Measurements from ENCODE around the gene CCDC88C.

CCDC88C gene

DNA sequence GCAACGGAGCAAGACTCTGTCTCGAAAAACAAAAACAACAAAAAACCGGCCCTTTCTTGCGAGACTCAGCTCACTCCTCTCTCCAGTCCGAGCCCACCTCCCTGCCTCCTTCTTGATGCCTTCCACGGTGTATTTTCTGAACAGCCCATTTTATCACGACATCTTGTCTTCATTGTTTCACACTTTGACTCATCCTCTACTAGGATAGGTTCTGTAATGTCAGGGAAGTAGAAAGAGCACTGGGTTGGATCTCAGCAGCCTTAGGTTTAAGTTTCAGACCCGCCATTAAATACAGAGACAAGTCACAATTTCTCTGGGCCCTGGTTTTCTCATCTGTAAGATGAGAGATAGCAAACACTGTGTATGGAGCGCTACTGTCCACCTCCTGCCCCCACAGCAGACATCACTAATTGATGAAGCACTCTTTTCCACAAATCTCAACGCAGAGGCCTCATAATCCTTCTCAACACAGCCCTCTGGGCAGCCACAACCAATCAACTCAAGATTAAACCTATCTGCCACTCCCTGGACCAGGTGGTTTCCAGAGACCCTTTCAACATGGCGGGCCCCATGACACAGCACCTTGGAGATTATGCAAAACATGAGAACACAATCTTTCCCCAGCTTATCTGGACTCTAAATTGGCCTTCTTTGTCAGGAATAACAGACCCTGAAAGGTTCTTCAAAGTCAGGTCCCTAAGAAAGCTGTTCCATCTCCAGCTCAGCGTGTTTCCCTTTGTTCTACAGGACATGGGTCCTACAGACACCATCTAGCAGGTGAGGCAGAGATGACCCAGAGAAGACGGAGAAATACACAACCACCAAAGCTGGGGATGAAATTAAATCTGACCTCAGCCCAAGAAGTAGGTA, 35.6 kb downstream of the CCDC88C start:
- Histone ChIP-seq H3K9ac (ENCODE audit: low read depth in 1 of 2, low read length in 2 of 2) (no peak overlapping the region), H3K27me3 (ENCODE audit: control insufficient read depth in 1 of 2, insufficient read depth in 2 of 2, low read length in 2 of 2) (no peaks in the 10 kb centered on the region), H3K27ac (ENCODE audit: low read depth, low read length) (no peak overlapping the region), H3K4me3 (ENCODE audit: low read depth in 1 of 2, low read length in 2 of 2) (no peak overlapping the region), H3K4me1 (ENCODE audit: control insufficient read depth in 1 of 2, insufficient read depth in 2 of 2, low read length in 2 of 2) (peaks cover 46 to 60% of the 10 kb centered on the region in 2 donors), H3K9me3 (ENCODE audit: control insufficient read depth in 1 of 2, low read length in 2 of 2) (no peaks in the 10 kb centered on the region), H3K36me3 (ENCODE audit: control insufficient read depth in 1 of 2, insufficient read depth in 2 of 2, low read length in 2 of 2) (peaks cover 0 to 8% of the 10 kb centered on the region in 2 donors)

- Histone ChIP-seq H3K9me3 (ENCODE audit: control insufficient read depth in 1 of 2, low read length in 2 of 2) (no peaks in the 10 kb centered on the region), H3K4me3 (ENCODE audit: low read depth in 1 of 2, low read length in 2 of 2) (no peak overlapping the region), H3K36me3 (ENCODE audit: control insufficient read depth in 1 of 2, insufficient read depth in 2 of 2, low read length in 2 of 2) (peaks cover 0 to 8% of the 10 kb centered on the region in 2 donors), H3K9ac (ENCODE audit: low read depth in 1 of 2, low read length in 2 of 2) (no peak overlapping the region), H3K27me3 (ENCODE audit: control insufficient read depth in 1 of 2, insufficient read depth in 2 of 2, low read length in 2 of 2) (no peaks in the 10 kb centered on the region), H3K27ac (ENCODE audit: low read depth, low read length) (no peak overlapping the region), H3K4me1 (ENCODE audit: control insufficient read depth in 1 of 2, insufficient read depth in 2 of 2, low read length in 2 of 2) (peaks cover 55 to 66% of the 10 kb centered on the region in 2 donors)
These were observed 36.8 kb downstream of the CCDC88C start for GRCh38 chr14:91380610-91381371.

DNA sequence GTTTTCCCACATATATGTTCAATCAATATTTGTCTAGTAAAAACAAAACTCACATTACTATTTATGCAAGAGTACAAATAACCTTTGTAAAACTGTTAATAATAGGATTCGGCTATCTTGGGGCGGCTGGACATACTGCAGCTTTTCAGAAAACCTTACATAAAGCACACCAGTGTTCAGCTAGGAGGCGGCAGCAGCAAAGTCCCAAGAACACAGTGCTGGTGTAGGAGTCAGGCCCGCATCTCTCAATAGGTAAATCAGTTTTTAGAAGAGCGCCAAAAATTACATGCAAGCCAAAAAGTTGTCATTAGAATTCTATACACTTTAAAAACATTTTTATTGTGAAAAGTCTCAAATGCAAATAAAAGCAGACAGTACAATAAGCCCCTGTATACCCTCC, 37.5 kb downstream of the CCDC88C start:
- Histone ChIP-seq H3K4me3 (ENCODE audit: low read depth in 1 of 2, low read length in 2 of 2) (no peak overlapping the region), H3K4me1 (ENCODE audit: control insufficient read depth in 1 of 2, insufficient read depth in 2 of 2, low read length in 2 of 2) (peaks cover 53 to 70% of the 10 kb centered on the region in 2 donors), H3K27me3 (ENCODE audit: control insufficient read depth in 1 of 2, insufficient read depth in 2 of 2, low read length in 2 of 2) (no peaks in the 10 kb centered on the region), H3K36me3 (ENCODE audit: control insufficient read depth in 1 of 2, insufficient read depth in 2 of 2, low read length in 2 of 2) (peaks cover 0 to 8% of the 10 kb centered on the region in 2 donors), H3K27ac (ENCODE audit: low read depth, low read length) (no peak overlapping the region), H3K9me3 (ENCODE audit: control insufficient read depth in 1 of 2, low read length in 2 of 2) (no peaks in the 10 kb centered on the region), H3K9ac (ENCODE audit: low read depth in 1 of 2, low read length in 2 of 2) (no peak overlapping the region)

- Histone ChIP-seq H3K36me3 (ENCODE audit: control insufficient read depth in 1 of 2, insufficient read depth in 2 of 2, low read length in 2 of 2) (peaks cover 0 to 8% of the 10 kb centered on the region in 2 donors), H3K27me3 (ENCODE audit: control insufficient read depth in 1 of 2, insufficient read depth in 2 of 2, low read length in 2 of 2) (no peaks in the 10 kb centered on the region), H3K9me3 (ENCODE audit: control insufficient read depth in 1 of 2, low read length in 2 of 2) (no peaks in the 10 kb centered on the region), H3K4me3 (ENCODE audit: low read depth in 1 of 2, low read length in 2 of 2) (no peak overlapping the region), H3K27ac (ENCODE audit: low read depth, low read length) (no peak overlapping the region), H3K4me1 (ENCODE audit: control insufficient read depth in 1 of 2, insufficient read depth in 2 of 2, low read length in 2 of 2) (peaks cover 57 to 72% of the 10 kb centered on the region in 2 donors), H3K9ac (ENCODE audit: low read depth in 1 of 2, low read length in 2 of 2) (no peak overlapping the region)
These were observed 38.1 kb downstream of the CCDC88C start for GRCh38 chr14:91379579-91379932.

- no peak overlapping the region for H3K27ac ChIP-seq (ENCODE audit: low read depth, low read length)
- H3K9ac ChIP-seq (ENCODE audit: low read depth in 1 of 2, low read length in 2 of 2): no peak overlapping the region
- H3K9me3 ChIP-seq (ENCODE audit: control insufficient read depth in 1 of 2, low read length in 2 of 2): no peaks in the 10 kb centered on the region
- H3K4me1 ChIP-seq (ENCODE audit: control insufficient read depth in 1 of 2, insufficient read depth in 2 of 2, low read length in 2 of 2): peaks cover 62 to 77% of the 10 kb centered on the region in 2 donors
- no peaks in the 10 kb centered on the region for H3K27me3 ChIP-seq (ENCODE audit: control insufficient read depth in 1 of 2, insufficient read depth in 2 of 2, low read length in 2 of 2)
- no peak overlapping the region for H3K4me3 ChIP-seq (ENCODE audit: low read depth in 1 of 2, low read length in 2 of 2)
- peaks cover 0 to 8% of the 10 kb centered on the region in 2 donors for H3K36me3 ChIP-seq (ENCODE audit: control insufficient read depth in 1 of 2, insufficient read depth in 2 of 2, low read length in 2 of 2)
These were observed 38.6 kb downstream of the CCDC88C start for GRCh38 chr14:91378930-91379578.

DNA sequence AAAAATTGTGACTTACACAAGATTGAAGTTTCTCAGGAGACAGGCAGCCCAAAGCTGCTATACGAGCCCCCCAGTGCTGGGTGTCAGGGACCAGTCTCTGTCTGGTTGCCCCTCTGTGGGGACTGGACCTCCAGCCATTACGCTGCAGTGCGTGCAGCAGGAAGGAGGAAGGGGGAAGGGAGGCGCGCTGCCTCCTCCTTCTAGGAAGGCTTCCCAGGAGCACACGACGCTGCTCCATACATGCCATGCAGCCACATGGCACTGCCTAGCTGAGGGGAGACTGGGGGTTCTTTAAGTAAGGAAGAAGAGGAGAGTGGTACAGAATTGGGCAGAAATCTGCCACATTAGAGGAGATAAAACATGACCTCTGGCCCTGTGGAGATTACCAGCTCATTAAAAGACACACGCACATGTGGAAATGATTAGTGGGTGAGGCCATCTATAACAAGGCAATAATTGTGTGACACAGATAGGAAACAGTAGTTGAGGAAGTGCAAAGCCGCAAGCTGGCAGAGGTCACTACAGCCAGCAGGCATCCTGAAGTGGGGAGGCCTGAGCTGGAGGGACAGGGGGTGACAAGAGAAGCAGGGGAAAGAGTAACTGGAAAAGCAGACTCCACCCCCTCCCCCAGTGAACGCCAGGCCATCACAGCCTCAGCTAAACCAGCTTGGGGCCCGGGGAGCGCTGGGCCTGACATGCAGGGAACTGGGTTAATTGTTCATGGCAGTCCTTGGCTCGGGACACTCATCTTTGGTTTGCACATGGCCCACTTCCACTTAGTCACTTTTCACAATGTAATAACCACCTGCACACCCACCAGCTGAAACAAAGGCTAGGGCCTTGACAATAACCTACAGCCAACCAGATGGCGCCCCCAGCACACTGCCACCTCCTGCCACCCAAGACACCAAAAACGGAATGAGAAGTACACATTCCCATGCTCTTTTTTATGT, 39.6 kb downstream of the CCDC88C start:
- no peaks in the 10 kb centered on the region for H3K27me3 ChIP-seq (ENCODE audit: control insufficient read depth in 1 of 2, insufficient read depth in 2 of 2, low read length in 2 of 2)
- no peak overlapping the region for H3K27ac ChIP-seq (ENCODE audit: low read depth, low read length)
- peaks cover 0 to 5% of the 10 kb centered on the region in 2 donors for H3K36me3 ChIP-seq (ENCODE audit: control insufficient read depth in 1 of 2, insufficient read depth in 2 of 2, low read length in 2 of 2)
- H3K4me1 ChIP-seq (ENCODE audit: control insufficient read depth in 1 of 2, insufficient read depth in 2 of 2, low read length in 2 of 2): peaks cover 73 to 86% of the 10 kb centered on the region in 2 donors
- H3K9ac ChIP-seq (ENCODE audit: low read depth in 1 of 2, low read length in 2 of 2): peak overlapping the region in 1 of 2 donors; percentile 21
- H3K4me3 ChIP-seq (ENCODE audit: low read depth in 1 of 2, low read length in 2 of 2): no peak overlapping the region
- H3K9me3 ChIP-seq (ENCODE audit: control insufficient read depth in 1 of 2, low read length in 2 of 2): no peaks in the 10 kb centered on the region

DNA sequence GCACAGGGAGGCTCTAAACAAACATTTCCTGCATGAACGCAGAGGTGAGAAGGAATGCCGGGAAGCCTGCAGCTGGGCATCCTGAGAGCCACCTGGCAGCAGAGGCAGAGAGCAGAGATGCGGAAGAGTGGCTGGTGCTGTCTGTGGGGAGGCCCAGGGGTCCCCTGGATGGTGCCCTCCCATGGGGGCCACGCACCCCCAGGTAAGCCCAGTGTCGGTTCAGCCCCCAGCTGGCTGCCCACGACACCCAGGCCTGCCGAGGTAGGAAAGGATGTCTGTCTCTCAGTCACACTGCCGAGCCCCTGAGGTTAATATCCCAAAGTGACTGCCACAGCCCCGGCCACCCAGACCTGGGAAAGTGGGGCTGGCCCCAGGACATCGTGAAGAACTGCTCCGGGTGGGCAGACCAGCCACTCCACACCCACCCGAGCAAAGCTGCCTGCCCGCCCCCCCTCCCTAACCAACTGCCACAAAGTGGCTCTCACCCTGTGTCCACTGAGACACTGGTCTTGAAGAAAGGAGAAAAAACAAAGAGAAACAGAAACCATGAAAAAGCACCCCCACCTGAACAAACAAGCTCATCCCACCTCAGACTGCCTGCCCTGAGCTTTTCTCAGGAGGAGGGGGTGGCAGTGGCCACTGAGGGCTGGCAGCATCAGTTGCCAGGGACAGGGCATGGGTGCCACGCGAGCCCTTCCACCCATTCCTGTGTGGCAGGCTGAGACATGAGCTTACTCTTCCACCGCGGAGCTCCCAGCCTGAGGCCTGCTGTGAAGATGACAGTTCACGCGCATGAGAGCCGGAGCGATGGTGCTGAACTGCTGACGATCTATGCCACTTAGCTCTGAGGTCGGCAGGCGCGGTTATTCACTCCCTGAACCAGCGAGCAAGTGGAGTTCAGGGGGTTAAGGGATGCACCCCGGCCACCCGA, 40.8 kb downstream of the CCDC88C start:
- Histone ChIP-seq H3K4me1 (ENCODE audit: control insufficient read depth in 1 of 2, insufficient read depth in 2 of 2, low read length in 2 of 2) (peaks cover 83 to 88% of the 10 kb centered on the region in 2 donors), H3K9me3 (ENCODE audit: control insufficient read depth in 1 of 2, low read length in 2 of 2) (no peaks in the 10 kb centered on the region), H3K27ac (ENCODE audit: low read depth, low read length) (no peak overlapping the region), H3K9ac (ENCODE audit: low read depth in 1 of 2, low read length in 2 of 2) (no peak overlapping the region), H3K36me3 (ENCODE audit: control insufficient read depth in 1 of 2, insufficient read depth in 2 of 2, low read length in 2 of 2) (peaks cover 0 to 5% of the 10 kb centered on the region in 2 donors), H3K4me3 (ENCODE audit: low read depth in 1 of 2, low read length in 2 of 2) (no peak overlapping the region), H3K27me3 (ENCODE audit: control insufficient read depth in 1 of 2, insufficient read depth in 2 of 2, low read length in 2 of 2) (no peaks in the 10 kb centered on the region)

GRCh38 chr14:91375720-91376452, 41.7 kb downstream of the CCDC88C start:
- Histone ChIP-seq H3K27ac (ENCODE audit: low read depth, low read length) (no peak overlapping the region), H3K9me3 (ENCODE audit: control insufficient read depth in 1 of 2, low read length in 2 of 2) (no peaks in the 10 kb centered on the region), H3K4me3 (ENCODE audit: low read depth in 1 of 2, low read length in 2 of 2) (no peak overlapping the region), H3K4me1 (ENCODE audit: control insufficient read depth in 1 of 2, insufficient read depth in 2 of 2, low read length in 2 of 2) (peaks cover 89 to 97% of the 10 kb centered on the region in 2 donors), H3K27me3 (ENCODE audit: control insufficient read depth in 1 of 2, insufficient read depth in 2 of 2, low read length in 2 of 2) (no peaks in the 10 kb centered on the region), H3K36me3 (ENCODE audit: control insufficient read depth in 1 of 2, insufficient read depth in 2 of 2, low read length in 2 of 2) (peaks cover 0 to 5% of the 10 kb centered on the region in 2 donors), H3K9ac (ENCODE audit: low read depth in 1 of 2, low read length in 2 of 2) (no peak overlapping the region)
